Upper lobe of left lung (tissue), 4 donors: ENCODE data around the gene TAF4.

Experiments
- CTCF ChIP-seq, 6 experiments: fragments of 450-650 bp in 4 of 6; fragments of 200-600 bp in 2 of 6; sonication (generic) in 2 of 6; IDR thresholded peaks; one replicate each; pipeline ENCODE4 v1.5.1; 2016 to 2019; ENCODE audit warnings: antibody characterized with exemption in 6 of 6
- EP300 ChIP-seq, 4 donors: sonication (generic); formaldehyde crosslinking; IDR thresholded peaks; one replicate each; pipeline ENCODE4 v1.5.1; 2017; ENCODE audit warnings: antibody characterized with exemption in 4 of 4, control low read depth in 2 of 4
- POLR2A ChIP-seq, 4 donors: fragments of 450-650 bp; IDR thresholded peaks; one replicate each; pipeline ENCODE4 v1.5.1; 2016 to 2017; ENCODE audit warnings: antibody characterized with exemption in 4 of 4, mild to moderate bottlenecking in 2 of 4
- POLR2AphosphoS5 ChIP-seq, 2 donors: sonication (generic); formaldehyde crosslinking; IDR thresholded peaks; one replicate each; pipeline ENCODE4 v1.5.1; 2017; ENCODE audit warnings: antibody characterized with exemption in 2 of 2

DNA sequence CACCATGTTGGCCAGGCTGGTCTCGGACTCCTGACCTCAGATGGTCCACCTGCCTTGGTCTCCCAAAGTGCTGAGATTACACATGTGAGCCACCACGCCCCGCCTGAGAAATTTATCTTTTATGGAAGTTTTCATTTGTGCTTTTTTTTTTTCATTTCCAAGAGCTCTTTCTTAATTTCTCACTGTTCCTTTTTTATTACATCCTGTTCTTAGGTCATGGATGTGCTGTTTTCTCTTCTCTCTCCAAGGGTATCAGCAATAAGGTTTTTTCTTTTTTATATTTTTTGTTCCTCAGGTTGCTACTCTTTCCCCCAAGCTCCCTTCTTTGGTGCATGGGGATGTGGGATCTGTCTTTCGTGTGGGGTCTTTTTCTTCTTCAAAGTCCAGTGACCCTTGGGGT lies 35.4 kb upstream of the TAF4 start:
- no peak for TF ChIP-seq CTCF (IDR thresholded peaks at IDR 0.05)
- TF ChIP-seq EP300 (IDR thresholded peaks at IDR 0.05), result no peak
- TF ChIP-seq POLR2A (IDR thresholded peaks at IDR 0.05), result no peak
- TF ChIP-seq POLR2AphosphoS5 (IDR thresholded peaks at IDR 0.05), result no peak
